GM21423 (cell line): ENCODE measurements around the gene PLA2G4A.

Source experiments
- ATAC-seq: cut with Tn5 transposase; IDR thresholded peaks from one replicate; pipeline ENCODE4 v1.9.1; 2021; ENCODE audit warnings: mild to moderate bottlenecking, moderate library complexity; ENCODE audit not compliant: unreplicated experiment

The PLA2G4A gene

GRCh38 chr1:187010571-187011309 lies 182.0 kb downstream of the PLA2G4A start:
- ATAC-seq: no peak

GRCh38 chr1:187013582-187014200 lies 184.9 kb downstream of the PLA2G4A start:
- no peak for ATAC-seq

GRCh38 chr1:187018291-187018690 lies 189.5 kb downstream of the PLA2G4A start:
- ATAC-seq: no peak

- no peak for ATAC-seq
Observed at GRCh38 chr1:187027253-187027652, 198.5 kb downstream of the PLA2G4A start.

- ATAC-seq: no peak
Observed at GRCh38 chr1:187032316-187032981, 203.7 kb downstream of the PLA2G4A start.

GRCh38 chr1:187032982-187033692 lies 204.4 kb downstream of the PLA2G4A start:
- ATAC-seq: no peak

GRCh38 chr1:187033693-187034390 lies 205.1 kb downstream of the PLA2G4A start:
- no peak for ATAC-seq

GRCh38 chr1:187034501-187034900 lies 205.8 kb downstream of the PLA2G4A start:
- ATAC-seq: no peak

- no peak for ATAC-seq
Observed at GRCh38 chr1:187037973-187038553, 209.3 kb downstream of the PLA2G4A start.
